IgD-negative memory B cell (primary cell): Measurements from ENCODE around the gene RAB3B. TPM values are rescaled to one million over a fixed set of nuclear protein-coding genes. Genes with fewer than 3 reads are reported as not detected.

ENCODE experiments used
- H3K27ac Mint-ChIP-seq, 3 donors: one replicate each; pipeline ENCODE4 v1.8.0; 2020 to 2022; ENCODE audit warnings: mild to moderate bottlenecking in 3 of 3, mixed read lengths in 3 of 3, moderate library complexity in 1 of 3
- H3K27me3 Mint-ChIP-seq: one replicate; pipeline ENCODE4 v1.8.0; 2021; ENCODE audit warnings: mixed read lengths
- H3K36me3 Mint-ChIP-seq: one replicate; pipeline ENCODE4 v1.8.0; 2020; ENCODE audit warnings: mild to moderate bottlenecking, mixed read lengths
- H3K4me1 Mint-ChIP-seq, 3 donors: one replicate each; pipeline ENCODE4 v1.8.0; 2020 to 2022; ENCODE audit warnings: mixed read lengths in 3 of 3, mild to moderate bottlenecking in 1 of 3
- H3K4me3 Mint-ChIP-seq, 4 donors: one replicate each; pipeline ENCODE4 v1.8.0; 2020 to 2022; ENCODE audit warnings: mild to moderate bottlenecking in 4 of 4, mixed read lengths in 4 of 4, moderate library complexity in 3 of 4
- H3K9me3 Mint-ChIP-seq, 3 donors: one replicate each; pipeline ENCODE4 v1.8.0; 2020 to 2021; ENCODE audit warnings: mixed read lengths in 3 of 3, mild to moderate bottlenecking in 1 of 3
- polyA plus RNA-seq: library from polyadenylated mRNA; unstranded; fragments of 300-500 nt; fragmentation: Illumina TruSeq; gene quantifications from one replicate; pipeline ENCODE4 v1.2.3, GENCODE V29; 2021

The RAB3B gene
- polyA plus RNA-seq, 1 donor from 2014 or later, result not detected

DNA sequence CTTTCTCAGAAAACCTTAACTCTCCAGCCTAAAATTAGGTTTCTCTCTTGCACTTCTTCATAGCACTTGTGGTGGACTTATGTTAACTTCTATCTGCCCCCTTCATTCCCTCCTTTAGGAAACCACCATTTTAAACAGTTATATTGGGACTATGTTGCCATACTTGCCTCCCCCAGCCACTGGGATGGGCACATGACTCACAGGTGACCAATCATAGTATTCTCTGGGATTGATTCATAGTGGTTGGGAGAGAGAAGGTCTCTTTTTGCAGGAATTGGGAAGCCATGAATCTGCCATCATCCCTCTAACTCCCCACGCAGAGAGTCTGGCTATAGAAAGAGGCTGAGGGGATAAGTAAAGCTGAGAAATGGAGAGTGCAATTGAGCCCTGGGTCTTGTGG is 61.6 kb downstream of the RAB3B start:
- Mint-ChIP-seq H3K4me3 (no peak overlapping the region), H3K27me3 (peaks cover 3% of the 10 kb centered on the region), H3K9me3 (no peaks in the 10 kb centered on the region), H3K4me1 (no peaks in the 10 kb centered on the region), H3K27ac (no peak overlapping the region), H3K36me3 (no peaks in the 10 kb centered on the region)

DNA sequence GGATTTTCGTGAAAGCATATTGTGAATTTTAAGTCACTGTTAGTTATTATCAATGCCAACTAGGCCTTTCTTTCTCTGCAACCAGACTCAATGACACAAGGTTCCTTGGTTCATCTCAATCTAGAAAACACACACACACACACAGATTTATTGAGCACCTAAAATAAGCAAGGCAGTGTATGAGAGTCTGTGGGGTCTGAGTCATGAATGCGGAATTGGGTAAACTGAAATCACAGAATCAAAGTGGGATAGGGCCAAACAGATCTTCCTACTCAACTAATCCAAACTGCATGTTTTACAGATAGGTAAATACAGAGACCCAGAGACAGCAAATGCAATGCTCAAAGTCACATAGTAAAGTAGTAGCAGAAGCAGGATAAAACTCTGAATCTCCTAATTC is 63.5 kb downstream of the RAB3B start:
- Mint-ChIP-seq H3K36me3 (no peaks in the 10 kb centered on the region), H3K9me3 (no peaks in the 10 kb centered on the region), H3K4me1 (no peaks in the 10 kb centered on the region), H3K27ac (no peak overlapping the region), H3K4me3 (no peak overlapping the region), H3K27me3 (peaks cover 4% of the 10 kb centered on the region)

GRCh38 chr1:51926171-51926812 is 64.2 kb downstream of the RAB3B start:
- Mint-ChIP-seq H3K27me3 (peaks cover 5% of the 10 kb centered on the region), H3K4me3 (no peak overlapping the region), H3K27ac (no peak overlapping the region), H3K9me3 (no peaks in the 10 kb centered on the region), H3K36me3 (no peaks in the 10 kb centered on the region), H3K4me1 (no peaks in the 10 kb centered on the region)

GRCh38 chr1:51924455-51924854 is 66.0 kb downstream of the RAB3B start:
- no peaks in the 10 kb centered on the region for H3K36me3 Mint-ChIP-seq
- peaks cover 11% of the 10 kb centered on the region for H3K27me3 Mint-ChIP-seq

GRCh38 chr1:51922040-51922439 is 68.5 kb downstream of the RAB3B start:
- Mint-ChIP-seq H3K27me3 (peaks cover 9% of the 10 kb centered on the region), H3K4me3 (no peak overlapping the region), H3K4me1 (no peaks in the 10 kb centered on the region), H3K9me3 (peaks cover 0 to 2% (median 0%) of the 10 kb centered on the region in 3 donors), H3K36me3 (peaks cover 1% of the 10 kb centered on the region), H3K27ac (no peak overlapping the region)

More at GRCh38 chr1:51924455-51924854, 66.0 kb downstream of the RAB3B start:
- no peak overlapping the region for H3K4me3 Mint-ChIP-seq
- peaks cover 0 to 2% (median 0%) of the 10 kb centered on the region in 3 donors for H3K9me3 Mint-ChIP-seq
- H3K4me1 Mint-ChIP-seq, result no peaks in the 10 kb centered on the region
- H3K27ac Mint-ChIP-seq, result no peak overlapping the region

GRCh38 chr1:51920130-51920529 is 70.4 kb downstream of the RAB3B start:
- Mint-ChIP-seq H3K27me3 (peaks cover 10% of the 10 kb centered on the region), H3K9me3 (peaks cover 0 to 2% (median 0%) of the 10 kb centered on the region in 3 donors), H3K27ac (no peak overlapping the region), H3K4me1 (no peaks in the 10 kb centered on the region), H3K4me3 (no peak overlapping the region), H3K36me3 (peaks cover 1% of the 10 kb centered on the region)

DNA sequence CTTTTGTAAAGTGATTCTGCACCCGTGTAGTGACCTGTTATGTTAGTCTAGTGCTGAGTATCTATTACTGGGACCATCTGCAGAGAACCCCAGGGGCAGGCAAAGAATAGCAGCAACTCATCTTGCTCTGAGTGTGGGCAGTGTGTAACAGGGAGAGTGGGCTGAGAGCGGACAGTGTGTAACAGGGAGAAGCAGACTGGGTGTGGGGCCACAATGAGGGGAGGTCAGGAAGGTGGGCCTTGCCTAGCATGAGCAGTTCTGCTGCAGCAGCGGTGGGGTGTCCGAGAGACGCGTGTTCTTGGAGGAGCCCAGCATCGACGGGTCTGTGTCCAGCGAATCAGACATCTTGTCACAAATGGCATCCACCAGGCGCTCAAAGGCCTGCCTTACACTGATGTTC is 70.8 kb downstream of the RAB3B start:
- Mint-ChIP-seq H3K4me3 (no peak overlapping the region), H3K27me3 (peaks cover 10% of the 10 kb centered on the region), H3K36me3 (peaks cover 1% of the 10 kb centered on the region), H3K27ac (no peak overlapping the region), H3K4me1 (no peaks in the 10 kb centered on the region), H3K9me3 (peaks cover 0 to 2% (median 0%) of the 10 kb centered on the region in 3 donors)

- peaks cover 0 to 2% (median 0%) of the 10 kb centered on the region in 3 donors for H3K9me3 Mint-ChIP-seq
- peaks cover 12% of the 10 kb centered on the region for H3K27me3 Mint-ChIP-seq
- H3K4me3 Mint-ChIP-seq, result no peak overlapping the region
- no peaks in the 10 kb centered on the region for H3K4me1 Mint-ChIP-seq
- no peak overlapping the region for H3K27ac Mint-ChIP-seq
- H3K36me3 Mint-ChIP-seq, result peaks cover 1% of the 10 kb centered on the region
Measured at GRCh38 chr1:51916587-51917405, 73.7 kb downstream of the RAB3B start.

- peaks cover 12% of the 10 kb centered on the region for H3K27me3 Mint-ChIP-seq
- no peaks in the 10 kb centered on the region for H3K4me1 Mint-ChIP-seq
- H3K4me3 Mint-ChIP-seq, result no peak overlapping the region
- H3K36me3 Mint-ChIP-seq, result peaks cover 1% of the 10 kb centered on the region
- no peaks in the 10 kb centered on the region for H3K9me3 Mint-ChIP-seq
- H3K27ac Mint-ChIP-seq, result no peak overlapping the region
Measured at GRCh38 chr1:51915951-51916350, 74.5 kb downstream of the RAB3B start.

DNA sequence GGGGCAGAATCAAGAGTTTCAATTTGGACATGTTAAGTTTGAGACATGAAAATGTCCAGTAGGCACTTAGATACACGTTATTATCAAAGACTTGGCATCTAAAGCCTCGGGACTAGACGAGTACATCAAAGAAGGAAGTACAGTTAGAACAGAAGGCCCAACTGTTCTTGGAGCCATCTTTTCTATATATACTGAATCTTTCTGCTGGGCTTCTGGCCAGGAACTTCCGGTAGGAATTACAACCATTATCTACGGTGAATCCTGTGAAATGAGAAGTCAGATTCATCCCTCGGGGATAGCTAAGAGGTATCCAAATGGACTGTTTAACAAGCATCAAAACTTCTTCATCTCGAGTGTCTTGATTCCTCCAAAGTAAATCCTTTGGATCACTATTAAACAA is 77.6 kb downstream of the RAB3B start:
- no peak overlapping the region for H3K27ac Mint-ChIP-seq
- no peak overlapping the region for H3K4me3 Mint-ChIP-seq
- H3K9me3 Mint-ChIP-seq, result no peaks in the 10 kb centered on the region
- H3K27me3 Mint-ChIP-seq, result peaks cover 12% of the 10 kb centered on the region
- H3K4me1 Mint-ChIP-seq, result peaks cover 0 to under 1% (median 0%) of the 10 kb centered on the region in 3 donors
- H3K36me3 Mint-ChIP-seq, result no peaks in the 10 kb centered on the region

GRCh38 chr1:51910221-51911000 is 80.1 kb downstream of the RAB3B start:
- no peak overlapping the region for H3K27ac Mint-ChIP-seq
- H3K9me3 Mint-ChIP-seq, result peaks cover 0 to 2% (median 0%) of the 10 kb centered on the region in 3 donors
- no peaks in the 10 kb centered on the region for H3K36me3 Mint-ChIP-seq
- peaks cover 10% of the 10 kb centered on the region for H3K27me3 Mint-ChIP-seq
- peaks cover 0 to 7% (median 0%) of the 10 kb centered on the region in 3 donors for H3K4me1 Mint-ChIP-seq
- no peak overlapping the region for H3K4me3 Mint-ChIP-seq

DNA sequence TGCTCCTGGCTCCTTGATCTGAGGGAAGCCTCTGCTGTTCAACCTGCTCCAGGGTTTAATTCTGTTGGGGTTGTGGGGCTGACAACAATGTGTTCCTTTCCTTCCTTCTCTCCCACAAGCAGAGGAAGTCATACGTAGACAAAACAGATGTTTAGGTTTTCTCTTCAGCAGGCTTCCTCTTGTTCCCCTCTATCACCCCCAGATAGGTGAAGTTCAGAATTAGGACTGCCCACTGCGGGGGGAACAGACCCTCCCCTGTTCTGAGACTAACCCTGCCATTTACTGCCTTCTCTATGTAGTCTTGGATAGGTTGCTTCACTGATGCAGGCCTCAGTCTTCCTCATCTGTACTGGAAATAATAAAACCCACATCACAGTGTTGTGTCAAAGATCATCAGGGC is 82.0 kb downstream of the RAB3B start:
- Mint-ChIP-seq H3K27me3 (peaks cover 12% of the 10 kb centered on the region), H3K4me1 (peaks cover 0 to 7% (median 0%) of the 10 kb centered on the region in 3 donors), H3K36me3 (no peaks in the 10 kb centered on the region), H3K9me3 (peaks cover 0 to 2% (median 0%) of the 10 kb centered on the region in 3 donors), H3K27ac (no peak overlapping the region), H3K4me3 (no peak overlapping the region)

DNA sequence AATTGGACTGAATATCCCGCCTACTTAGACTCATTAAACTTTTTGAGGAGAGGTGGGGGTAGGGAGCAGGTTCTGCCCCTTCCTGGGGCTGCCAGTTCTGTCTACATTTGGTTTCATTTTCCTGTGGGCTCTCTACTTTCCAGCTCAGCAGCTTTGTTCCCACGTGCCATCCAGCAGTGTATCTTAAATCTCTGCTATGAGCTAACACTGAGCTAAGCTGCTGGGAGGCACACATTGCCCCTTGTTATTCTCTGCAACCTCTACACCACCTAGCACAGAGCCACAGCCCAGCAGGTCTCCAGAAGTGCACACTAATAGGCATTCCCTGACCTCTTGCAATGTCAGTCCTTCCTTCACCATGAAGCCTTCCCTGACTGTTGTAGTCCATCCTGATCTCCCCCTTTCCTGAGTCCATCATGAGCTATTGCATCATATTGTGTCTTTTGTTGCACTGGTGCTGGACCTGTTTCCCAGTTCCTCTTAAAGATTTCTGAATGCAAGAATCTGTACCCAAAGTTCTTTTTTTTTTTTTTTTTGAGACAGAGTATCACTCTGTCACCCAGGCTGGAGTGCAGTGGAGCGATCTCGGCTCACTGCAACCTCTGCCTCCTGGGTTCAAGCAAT is 83.3 kb downstream of the RAB3B start:
- no peak overlapping the region for H3K27ac Mint-ChIP-seq
- H3K4me1 Mint-ChIP-seq, result peaks cover 0 to 7% (median 0%) of the 10 kb centered on the region in 3 donors
- H3K36me3 Mint-ChIP-seq, result no peaks in the 10 kb centered on the region
- peak overlapping the region in 2 of 4 donors; percentile 4 to 58 for H3K4me3 Mint-ChIP-seq
- H3K9me3 Mint-ChIP-seq, result peaks cover 0 to 2% (median 0%) of the 10 kb centered on the region in 3 donors
- H3K27me3 Mint-ChIP-seq, result peaks cover 13% of the 10 kb centered on the region

DNA sequence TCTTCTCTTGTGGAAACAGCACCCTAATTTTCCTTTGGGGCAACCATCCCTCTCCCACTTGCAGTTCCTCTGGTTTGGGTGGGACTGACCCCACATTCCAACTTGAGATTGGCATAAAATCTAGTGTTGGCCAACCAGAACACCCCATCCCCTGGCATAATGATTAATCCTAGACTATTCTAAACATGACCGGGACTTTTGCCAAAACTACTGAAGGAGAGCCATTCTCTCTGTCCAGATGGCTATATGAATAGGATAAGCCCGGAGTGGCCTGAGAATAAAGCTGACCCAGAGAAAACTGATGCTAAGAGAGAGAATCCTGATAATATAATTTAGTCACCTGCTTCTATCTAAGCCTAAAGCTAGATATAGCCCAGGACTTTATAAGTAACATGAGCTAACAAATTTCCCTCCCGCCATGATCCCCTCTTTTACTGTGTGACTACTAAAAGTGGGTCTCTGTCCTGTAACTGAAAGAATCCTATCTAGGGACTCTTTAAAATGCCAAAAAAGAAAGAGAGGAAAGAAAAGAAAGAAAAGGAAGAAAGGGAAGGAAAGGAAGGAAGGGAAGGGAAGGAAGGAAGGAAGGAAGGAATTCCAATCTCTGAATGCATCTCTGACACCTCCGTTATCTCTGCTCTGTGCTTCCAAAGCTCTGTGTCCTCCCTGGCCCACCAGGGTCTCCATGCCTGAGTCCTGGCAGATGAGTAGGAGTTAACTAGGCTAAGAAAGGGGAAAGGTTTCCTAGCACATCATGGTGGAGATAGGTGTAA is 84.0 kb downstream of the RAB3B start:
- peaks cover 0 to 2% (median 0%) of the 10 kb centered on the region in 3 donors for H3K9me3 Mint-ChIP-seq
- H3K4me3 Mint-ChIP-seq, result no peak overlapping the region
- peaks cover 15% of the 10 kb centered on the region for H3K27me3 Mint-ChIP-seq
- peak overlapping the region in 2 of 3 donors; percentile 47 to 88 for H3K27ac Mint-ChIP-seq
- peaks cover 0 to 7% (median 0%) of the 10 kb centered on the region in 3 donors for H3K4me1 Mint-ChIP-seq
- H3K36me3 Mint-ChIP-seq, result no peaks in the 10 kb centered on the region
